Esophagus muscularis mucosa (tissue), 3 donors: ENCODE results near the gene SBK1.

Experiments used
- POLR2AphosphoS5 ChIP-seq, 2 donors: sonication (generic); formaldehyde crosslinking; IDR thresholded peaks; one replicate each; pipeline ENCODE4 v1.6.1; 2017; ENCODE audit warnings: antibody characterized with exemption in 2 of 2
- TF ChIP-seq, protein P1 (sequence below), 3 experiments: fragments of 200-600 bp in 2 of 3; fragments of 450-650 bp in 1 of 3; sonication (generic) in 2 of 3; IDR thresholded peaks; one replicate each; pipeline ENCODE4 v1.5.1; 2017 to 2019; ENCODE audit warnings: antibody characterized with exemption in 3 of 3, mild to moderate bottlenecking in 2 of 3, moderate library complexity in 1 of 3

DNA sequence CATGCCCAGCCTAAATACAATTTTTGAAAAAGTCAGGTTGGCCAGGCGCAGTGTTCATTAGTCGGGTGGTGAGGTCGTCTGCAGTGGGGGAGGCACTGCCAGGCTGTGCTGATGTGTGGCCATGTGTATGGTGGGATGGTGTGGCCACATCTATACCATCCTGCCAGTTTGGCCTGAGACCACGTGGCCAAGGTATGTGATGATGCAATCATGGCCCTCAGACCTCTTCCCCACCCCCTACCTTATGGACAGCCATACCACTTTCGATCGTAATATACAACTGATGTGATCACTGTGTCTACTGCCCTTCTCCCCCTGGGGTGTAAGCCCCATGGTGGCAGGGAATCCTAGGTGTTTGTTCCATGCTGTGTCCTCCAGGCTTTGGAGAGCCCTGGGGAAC, 23.7 kb downstream of the SBK1 start:
- TF ChIP-seq, protein P1, sequence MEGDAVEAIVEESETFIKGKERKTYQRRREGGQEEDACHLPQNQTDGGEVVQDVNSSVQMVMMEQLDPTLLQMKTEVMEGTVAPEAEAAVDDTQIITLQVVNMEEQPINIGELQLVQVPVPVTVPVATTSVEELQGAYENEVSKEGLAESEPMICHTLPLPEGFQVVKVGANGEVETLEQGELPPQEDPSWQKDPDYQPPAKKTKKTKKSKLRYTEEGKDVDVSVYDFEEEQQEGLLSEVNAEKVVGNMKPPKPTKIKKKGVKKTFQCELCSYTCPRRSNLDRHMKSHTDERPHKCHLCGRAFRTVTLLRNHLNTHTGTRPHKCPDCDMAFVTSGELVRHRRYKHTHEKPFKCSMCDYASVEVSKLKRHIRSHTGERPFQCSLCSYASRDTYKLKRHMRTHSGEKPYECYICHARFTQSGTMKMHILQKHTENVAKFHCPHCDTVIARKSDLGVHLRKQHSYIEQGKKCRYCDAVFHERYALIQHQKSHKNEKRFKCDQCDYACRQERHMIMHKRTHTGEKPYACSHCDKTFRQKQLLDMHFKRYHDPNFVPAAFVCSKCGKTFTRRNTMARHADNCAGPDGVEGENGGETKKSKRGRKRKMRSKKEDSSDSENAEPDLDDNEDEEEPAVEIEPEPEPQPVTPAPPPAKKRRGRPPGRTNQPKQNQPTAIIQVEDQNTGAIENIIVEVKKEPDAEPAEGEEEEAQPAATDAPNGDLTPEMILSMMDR (IDR thresholded peaks at IDR 0.05), result no peak
- TF ChIP-seq POLR2AphosphoS5 (IDR thresholded peaks at IDR 0.05), result no peak
